ENCODE data around the gene AKAP13.
"Not testable (repeated sequence)": the region's sequence is repeated elsewhere in the genome, so short reads cannot be mapped to it uniquely, and the experiment has no call there.

Gene AKAP13

DNA sequence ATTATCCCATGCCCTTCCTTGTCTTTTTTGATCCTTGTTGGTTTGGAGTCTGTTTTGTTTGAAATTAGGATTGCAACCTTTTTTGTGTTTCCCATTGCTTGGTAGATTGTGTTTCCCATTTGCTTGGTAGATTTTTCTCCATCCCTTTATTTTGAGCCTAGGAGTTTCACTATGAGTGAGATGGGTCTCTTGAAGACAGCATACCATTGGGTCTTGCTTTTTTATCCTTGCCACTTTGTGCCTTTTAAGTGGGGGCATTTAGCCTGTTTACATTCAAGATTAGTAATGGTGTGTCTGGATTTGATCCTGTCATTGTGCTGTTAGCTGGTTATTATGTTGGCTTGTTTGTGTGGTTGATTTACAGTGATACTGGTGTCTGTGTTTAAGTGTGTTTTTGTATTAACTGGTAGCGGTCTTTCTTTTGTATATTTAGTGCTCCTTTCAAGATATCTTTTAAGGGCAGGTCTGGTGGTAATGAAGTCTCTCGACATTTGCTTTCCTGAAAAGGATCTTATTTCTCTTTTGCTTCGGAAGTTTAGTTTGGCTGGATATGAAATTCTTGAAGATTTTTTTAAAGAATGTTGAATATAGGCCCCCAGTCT is 70.8 kb downstream of the AKAP13 start:
- DNase-seq = no peak

DNA sequence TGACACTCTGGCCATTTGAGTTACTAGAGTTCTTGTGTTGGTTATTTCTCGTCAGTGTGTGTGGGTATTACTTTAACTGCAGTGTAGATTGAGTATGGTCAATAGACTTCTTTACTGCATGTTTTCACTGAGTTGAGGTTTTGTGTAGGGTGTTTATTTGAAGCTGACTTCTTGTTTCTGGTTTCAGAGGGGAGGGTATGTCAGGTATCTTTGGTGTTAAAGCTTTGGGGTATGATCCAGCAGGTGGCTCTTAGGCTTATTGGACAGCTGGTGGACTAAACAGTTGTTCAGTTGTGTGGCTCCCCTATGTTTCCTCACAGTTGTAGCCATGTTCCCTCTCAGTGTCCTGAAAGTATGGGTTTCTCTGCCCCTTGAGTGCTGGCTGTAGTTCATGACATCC is 72.0 kb downstream of the AKAP13 start:
- no peak for DNase-seq

- no peak for DNase-seq
These were observed 72.9 kb downstream of the AKAP13 start for GRCh38 chr15:85453144-85453872.

GRCh38 chr15:85454403-85454802 is 74.0 kb downstream of the AKAP13 start:
- DNase-seq = no peak

- DNase-seq = no peak
These were observed 75.5 kb downstream of the AKAP13 start for GRCh38 chr15:85455891-85456290.

DNA sequence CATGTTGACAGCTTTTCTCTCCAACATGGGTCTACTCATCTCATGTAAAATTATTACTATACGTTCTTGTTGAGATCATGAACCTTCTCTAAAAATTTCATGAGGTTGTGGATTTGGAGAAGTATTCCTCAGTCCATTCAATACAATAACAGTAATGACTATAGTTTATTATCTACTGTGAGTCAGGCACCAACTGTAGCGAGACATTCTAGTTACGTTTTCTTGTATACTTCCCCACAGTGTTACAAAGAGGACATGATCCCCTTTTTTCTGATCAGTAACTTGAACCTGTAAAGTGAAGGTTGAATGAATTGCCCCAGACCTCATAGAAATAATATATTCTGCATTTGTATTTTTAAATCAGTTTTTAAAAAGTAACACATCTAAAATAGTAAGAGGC is 76.4 kb downstream of the AKAP13 start:
- DNase-seq = no peak

- no peak for DNase-seq
These were observed 77.1 kb downstream of the AKAP13 start for GRCh38 chr15:85457392-85457968.

- no peak for DNase-seq
These were observed 78.4 kb downstream of the AKAP13 start for GRCh38 chr15:85458764-85459163.

- DNase-seq = no peak
These were observed 81.6 kb downstream of the AKAP13 start for GRCh38 chr15:85462029-85462428.

DNA sequence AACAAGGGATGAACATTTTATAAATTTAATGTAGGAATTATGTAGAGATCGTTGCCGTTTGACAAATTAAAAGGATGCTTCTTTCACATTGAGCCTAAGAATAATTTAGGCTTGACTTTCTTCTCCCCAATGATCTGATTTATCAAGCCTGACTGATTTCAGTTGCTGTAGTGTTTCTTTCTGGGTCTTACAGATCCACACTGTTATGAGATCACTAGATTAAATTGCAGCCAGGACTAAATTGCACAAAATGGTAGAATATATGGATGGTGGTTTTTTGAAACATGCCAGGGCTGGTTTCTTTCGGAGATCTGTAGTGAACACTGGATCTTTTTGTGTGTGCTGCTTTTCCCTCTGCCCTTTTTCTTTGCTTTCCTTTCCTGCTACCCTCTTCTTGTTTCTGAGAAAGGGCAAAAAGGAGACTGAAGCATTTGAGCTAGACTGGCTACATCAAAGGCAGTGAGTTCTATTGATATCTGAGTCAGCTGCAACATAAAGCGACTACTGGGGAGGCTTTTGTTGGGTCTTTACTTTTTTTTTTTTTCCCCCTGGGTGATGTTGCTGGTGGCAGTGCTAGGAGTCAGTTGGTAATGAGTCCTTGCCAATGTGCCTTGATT is 83.0 kb downstream of the AKAP13 start:
- DNase-seq = no peak

DNA sequence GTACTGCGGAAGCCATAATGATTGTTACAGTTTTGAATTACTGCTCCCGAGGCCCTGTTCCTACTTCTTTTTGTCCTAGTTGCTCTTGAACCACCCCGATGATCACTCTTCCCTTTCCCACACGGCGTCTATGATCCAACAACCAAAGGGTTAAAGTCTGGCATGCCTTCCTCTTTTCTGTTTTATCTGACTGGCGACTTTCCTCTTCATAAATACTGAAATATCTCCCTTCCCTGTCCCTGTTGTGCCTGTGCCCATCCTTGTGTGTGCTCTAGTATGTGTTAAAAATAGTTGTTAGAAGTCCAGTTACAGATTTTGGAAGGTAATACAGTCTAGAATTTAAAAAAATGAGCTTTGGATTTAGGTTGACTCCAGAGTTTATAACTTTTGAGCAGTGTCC is 83.6 kb downstream of the AKAP13 start:
- DNase-seq = no peak

- DNase-seq = no peak
These were observed 84.1 kb downstream of the AKAP13 start for GRCh38 chr15:85464471-85464870.

DNA sequence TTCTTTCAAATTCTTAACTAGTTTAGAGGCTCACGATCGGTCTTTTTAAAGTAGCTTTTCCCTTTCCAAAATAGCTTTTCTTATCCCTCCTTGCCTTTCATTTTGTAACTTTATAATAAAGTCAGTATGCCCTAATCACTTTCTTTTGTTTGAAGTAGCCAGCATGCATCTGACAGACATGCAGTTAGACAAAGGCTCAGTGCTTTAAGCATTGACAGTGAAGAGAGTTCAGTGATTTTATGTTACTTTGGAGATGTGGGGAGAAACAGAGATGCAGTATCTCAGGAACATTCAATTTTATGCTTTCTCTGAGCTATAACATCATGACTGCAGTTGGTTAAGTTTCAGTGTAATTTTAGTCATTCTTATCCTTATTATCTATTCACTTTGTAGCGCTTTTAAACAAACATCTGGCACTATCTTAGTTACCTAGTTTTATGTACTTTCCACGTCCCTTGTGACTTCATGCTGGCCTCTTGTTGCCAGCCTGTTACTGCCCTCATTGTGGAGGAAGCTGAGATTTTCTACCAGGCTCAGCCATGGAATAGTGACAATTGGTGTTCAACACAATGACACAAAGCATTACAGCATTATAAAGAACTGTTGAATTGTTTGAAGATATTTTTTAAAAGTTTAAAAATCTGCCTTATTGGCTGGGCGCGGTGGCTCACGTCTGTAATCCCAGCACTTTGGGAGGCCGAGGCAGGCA is 90.3 kb downstream of the AKAP13 start:
- DNase-seq = no peak

DNA sequence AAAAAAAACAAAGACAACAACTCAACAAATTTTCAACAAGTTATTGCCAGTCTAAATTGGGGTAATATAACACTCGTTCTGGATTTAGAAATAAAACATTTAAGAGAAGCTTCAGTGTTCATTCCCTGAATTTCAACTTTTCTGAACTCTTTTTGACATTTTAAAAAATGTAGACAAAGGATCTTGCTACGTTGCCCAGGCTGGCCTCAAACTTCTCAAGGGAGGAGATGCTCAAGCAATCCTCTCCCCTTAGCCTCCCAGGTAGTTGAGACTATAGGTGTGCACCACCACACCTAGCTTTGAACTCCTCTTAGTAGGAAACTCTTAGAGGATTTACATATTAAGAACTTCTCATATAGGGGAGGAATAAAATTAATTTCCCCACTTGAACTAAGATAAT is 91.9 kb downstream of the AKAP13 start:
- no peak for DNase-seq

GRCh38 chr15:85473455-85473854 is 93.1 kb downstream of the AKAP13 start:
- DNase-seq = no peak

GRCh38 chr15:85474700-85475316 is 94.4 kb downstream of the AKAP13 start:
- no peak for DNase-seq

DNA sequence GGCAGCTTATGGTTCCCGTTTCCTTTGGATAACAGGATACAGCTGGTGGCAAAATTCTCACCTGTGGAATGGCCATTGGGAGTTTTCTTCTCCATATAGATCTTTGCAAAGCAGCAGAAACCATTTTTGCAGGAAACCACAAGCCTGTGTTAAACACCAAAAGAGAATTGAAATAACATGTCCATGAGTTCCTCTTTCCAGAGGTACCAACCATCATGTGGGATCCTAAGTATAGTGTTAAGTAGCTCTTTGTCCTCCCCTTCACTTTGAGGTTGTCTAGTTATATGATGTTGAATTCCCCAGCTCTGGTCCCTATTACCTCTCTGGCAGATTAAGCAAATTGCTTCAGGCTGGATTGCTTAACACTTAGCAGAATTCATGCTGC is 94.9 kb downstream of the AKAP13 start:
- no peak for DNase-seq

- DNase-seq = no peak
These were observed 95.3 kb downstream of the AKAP13 start for GRCh38 chr15:85475711-85476110.

DNA sequence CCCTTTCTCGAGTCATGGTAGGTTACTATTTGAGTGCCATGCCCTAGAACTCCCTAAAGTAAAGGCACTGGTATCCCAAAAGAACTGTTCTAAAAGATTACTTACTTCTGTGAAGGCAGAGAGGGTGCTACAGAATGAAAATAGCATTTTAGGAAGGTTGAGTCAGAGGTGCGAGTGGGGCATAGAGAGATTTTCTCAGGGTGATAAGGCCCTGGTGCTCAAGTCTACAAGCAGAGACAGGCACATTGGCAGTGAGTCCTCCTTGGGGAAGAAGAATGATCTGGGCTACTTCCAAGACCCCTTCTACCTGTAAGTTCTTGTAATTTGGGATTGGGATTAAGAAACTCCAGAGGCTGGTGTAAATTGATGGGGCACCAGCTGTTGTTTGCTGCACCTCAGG is 96.7 kb downstream of the AKAP13 start:
- no peak for DNase-seq

GRCh38 chr15:85477730-85478129 is 97.3 kb downstream of the AKAP13 start:
- no peak for DNase-seq

- no peak for DNase-seq
These were observed 98.8 kb downstream of the AKAP13 start for GRCh38 chr15:85479071-85479647.

- DNase-seq = no peak
These were observed 100.5 kb downstream of the AKAP13 start for GRCh38 chr15:85480923-85481322.

DNA sequence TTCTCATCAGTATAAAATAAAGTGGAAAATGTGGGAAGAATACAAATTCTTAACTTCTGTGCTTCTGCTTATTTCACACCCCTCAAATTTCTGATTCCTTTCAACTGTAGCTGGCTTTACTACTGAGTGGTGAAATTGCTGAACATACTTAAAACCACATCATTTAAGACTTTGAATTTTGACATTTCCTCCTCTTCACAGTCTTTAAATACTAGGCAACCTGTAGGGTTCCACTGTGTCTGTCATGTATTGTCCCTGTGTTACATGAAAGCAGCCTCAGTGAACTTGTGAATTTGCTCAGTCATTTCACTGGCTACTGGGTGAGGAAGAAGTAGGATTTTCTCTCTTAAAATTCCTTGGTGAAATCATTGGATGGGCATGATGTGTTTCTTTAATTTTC is 101.1 kb downstream of the AKAP13 start:
- not testable (repeated sequence) for DNase-seq

Data from midbrain (tissue), 1 donor.